RWPE1 (cell line): ENCODE measurements around the gene JUND.

ENCODE experiments used
- CTCF ChIA-PET: fragments of 350-600 bp; sonication (Branson Sonifier 250); formaldehyde crosslinking; extraction: SDS; loops from one replicate; lab custom pipeline; 2021; lab: Yijun Ruan, JAX
- POLR2A ChIA-PET: fragments of 400-600 bp; formaldehyde crosslinking; extraction: SDS; loops from one replicate; lab custom pipeline; 2020; ENCODE audit warnings: antibody characterized with exemption; ENCODE audit not compliant: low non-redundant PET; lab: Yijun Ruan, JAX
- DNase-seq: peaks from one replicate; pipeline ENCODE4 v3.0.0; 2012; ENCODE audit warnings: low spot score
- H3K27ac ChIP-seq: fragments of 450-650 bp; 2 replicates; pipeline ENCODE4 v1.5.1; 2017
- TF ChIP-seq, protein P1 (sequence below): fragments of 450-650 bp; conservative IDR thresholded peaks from 2 replicates; pipeline ENCODE4 v1.5.1; 2017; ENCODE audit warnings: low read depth, mild to moderate bottlenecking

JUND gene

DNA sequence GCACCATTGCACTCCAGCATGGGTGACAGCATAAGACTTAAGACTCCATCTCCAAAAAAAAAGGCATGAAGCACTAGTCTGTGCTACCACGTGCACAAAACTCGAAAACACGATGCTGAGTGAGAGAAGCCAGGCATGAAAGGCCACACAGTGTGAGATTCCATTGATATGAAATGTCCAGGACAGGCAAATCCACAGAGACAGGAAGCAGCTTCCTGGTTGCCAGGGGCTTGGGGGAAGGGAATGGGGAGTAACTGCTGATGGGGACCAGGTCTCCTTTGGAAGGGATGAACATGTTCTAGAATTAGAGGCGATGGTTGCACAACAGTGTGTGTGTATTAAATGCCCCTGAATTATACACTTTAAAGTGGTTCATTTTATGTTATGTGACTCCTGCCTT is 15.9 kb upstream of the JUND start:
- ChIA-PET POLR2A (no interaction called here), CTCF (interaction anchor here (0.7 to 0.8 kb wide), 2 partner anchors 36 to 749 kb away, joined by 3 read pairs; no protein-coding TSS in a partner anchor)
- no peak for DNase-seq
- TF ChIP-seq, protein P1, sequence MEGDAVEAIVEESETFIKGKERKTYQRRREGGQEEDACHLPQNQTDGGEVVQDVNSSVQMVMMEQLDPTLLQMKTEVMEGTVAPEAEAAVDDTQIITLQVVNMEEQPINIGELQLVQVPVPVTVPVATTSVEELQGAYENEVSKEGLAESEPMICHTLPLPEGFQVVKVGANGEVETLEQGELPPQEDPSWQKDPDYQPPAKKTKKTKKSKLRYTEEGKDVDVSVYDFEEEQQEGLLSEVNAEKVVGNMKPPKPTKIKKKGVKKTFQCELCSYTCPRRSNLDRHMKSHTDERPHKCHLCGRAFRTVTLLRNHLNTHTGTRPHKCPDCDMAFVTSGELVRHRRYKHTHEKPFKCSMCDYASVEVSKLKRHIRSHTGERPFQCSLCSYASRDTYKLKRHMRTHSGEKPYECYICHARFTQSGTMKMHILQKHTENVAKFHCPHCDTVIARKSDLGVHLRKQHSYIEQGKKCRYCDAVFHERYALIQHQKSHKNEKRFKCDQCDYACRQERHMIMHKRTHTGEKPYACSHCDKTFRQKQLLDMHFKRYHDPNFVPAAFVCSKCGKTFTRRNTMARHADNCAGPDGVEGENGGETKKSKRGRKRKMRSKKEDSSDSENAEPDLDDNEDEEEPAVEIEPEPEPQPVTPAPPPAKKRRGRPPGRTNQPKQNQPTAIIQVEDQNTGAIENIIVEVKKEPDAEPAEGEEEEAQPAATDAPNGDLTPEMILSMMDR = no peak
- H3K27ac ChIP-seq = peak overlapping the region; percentile 97

GRCh38 chr19:18295034-18295451 is 13.6 kb upstream of the JUND start:
- ChIA-PET CTCF (no interaction called here), POLR2A (no interaction called here)
- DNase-seq = no peak
- TF ChIP-seq, protein P1 = no peak
- no peak overlapping the region for H3K27ac ChIP-seq

DNA sequence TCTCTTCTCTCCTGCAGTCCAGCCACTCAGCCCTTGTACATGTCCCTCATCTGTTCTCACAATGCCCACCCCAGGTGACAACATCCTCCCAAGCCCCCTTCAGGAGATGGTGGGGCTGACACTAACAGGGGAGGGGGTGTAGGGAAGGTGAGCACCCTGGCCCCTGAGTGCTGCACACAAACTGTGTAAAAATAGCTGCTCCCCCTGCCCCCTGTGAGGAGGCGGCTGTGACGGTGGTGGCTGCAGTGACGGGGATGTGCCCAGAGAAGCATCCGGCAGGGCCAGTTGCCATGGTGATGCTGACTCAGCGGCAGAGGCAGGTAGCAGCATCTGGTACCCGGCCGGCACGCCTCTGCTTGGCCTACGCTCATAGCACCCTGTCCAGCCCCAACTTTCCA is 13.0 kb upstream of the JUND start:
- CTCF ChIA-PET = no interaction called here
- POLR2A ChIA-PET = no interaction called here

DNA sequence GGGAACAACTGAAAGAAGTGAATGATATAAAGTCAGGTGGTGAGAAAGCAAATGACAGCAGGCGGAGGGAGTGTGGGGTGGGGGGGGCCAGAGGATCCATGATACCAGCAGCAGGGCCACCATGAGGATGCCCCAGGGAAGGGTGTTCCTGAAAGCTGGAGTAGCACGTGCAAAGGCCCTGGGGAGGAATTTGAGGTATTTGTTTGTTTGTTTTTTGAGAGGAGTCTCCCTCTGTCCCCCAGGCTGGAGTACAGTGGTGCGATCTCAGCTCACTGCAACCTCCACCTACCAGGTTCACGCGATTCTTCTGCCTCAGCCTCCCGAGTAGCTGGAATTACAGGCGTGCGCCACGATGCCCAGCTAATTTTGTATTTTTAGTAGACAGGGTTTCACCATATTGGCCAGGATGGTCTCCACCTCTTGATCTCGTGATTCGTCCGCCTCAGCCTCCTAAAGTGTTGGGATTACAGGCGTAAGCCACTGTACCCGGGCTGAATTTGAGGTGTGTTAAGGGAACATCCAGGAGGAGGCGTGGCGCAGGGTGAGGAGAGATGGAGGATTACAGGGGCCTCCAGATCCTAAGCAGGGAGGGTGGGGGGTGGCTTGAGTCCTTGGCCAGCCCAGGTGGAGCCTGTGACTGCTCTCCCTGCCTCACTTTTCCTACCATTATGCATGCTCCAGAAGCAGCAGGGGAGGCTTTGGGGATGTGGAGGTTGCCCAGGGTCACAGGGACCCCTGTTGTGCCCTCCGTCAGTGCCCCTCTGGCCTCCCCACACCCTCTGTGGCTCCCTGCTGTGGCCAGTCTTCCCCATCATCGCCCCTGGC is 12.4 kb upstream of the JUND start:
- ChIA-PET POLR2A (interaction anchor here (1.7 kb wide), 1 partner anchor 12 kb away, joined by 9 read pairs; the partner anchor contains the start of gene JUND), CTCF (no interaction called here)
- H3K27ac ChIP-seq = peak overlapping the region; percentile 91
- TF ChIP-seq, protein P1 = no peak
- DNase-seq = no peak

More for the DNA sequence above, 13.0 kb upstream of the JUND start:
- TF ChIP-seq, protein P1 = no peak
- H3K27ac ChIP-seq = peak overlapping the region; percentile 91; the same call in 1 of the 2 replicates
- DNase-seq = peak; percentile 68

DNA sequence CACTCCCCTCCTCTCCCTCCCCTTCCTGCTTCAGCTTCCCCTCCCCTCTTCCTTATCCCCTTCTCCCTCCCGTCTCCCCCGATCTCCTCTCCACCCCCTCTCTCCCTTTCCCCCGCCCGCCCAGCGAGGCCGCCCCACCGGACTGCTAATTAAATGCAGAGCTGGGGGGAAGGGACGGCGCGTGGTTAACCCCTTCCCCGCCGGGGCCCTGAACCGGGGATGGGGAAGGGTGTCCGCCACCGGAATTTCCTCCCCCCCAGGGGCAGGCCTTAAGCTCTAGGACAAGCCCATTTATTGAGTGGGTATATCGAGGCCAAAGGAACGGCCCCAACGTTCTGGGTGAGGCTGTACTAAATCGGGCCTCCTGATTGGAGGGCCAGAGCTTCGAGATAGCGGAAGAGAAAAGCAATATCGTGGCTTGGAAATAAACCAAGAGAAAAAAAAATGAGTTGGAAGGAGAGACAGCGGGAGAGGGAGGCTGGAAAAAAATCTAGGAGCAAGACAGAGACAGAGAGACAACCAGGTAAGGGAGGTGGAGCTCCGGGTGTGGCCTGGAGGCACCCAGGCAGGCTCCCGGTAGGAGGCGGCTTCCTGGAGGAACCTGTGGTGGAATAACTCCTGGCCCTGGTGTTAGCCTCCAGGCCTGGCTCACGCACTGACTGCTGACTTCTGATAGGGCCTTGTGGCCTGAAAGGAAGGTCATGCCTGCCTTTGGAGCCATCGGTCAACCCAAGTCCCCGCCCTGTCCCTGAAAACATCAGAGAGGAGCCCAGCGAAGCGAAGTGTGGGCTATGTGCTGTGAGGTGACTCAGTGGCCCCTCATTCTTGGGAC is 11.6 kb upstream of the JUND start:
- CTCF ChIA-PET = interaction anchor here (0.6 to 1.5 kb wide), 5 partner anchors 9 to 555 kb away, joined by 3 to 6 read pairs (median 5); no protein-coding TSS in a partner anchor
- DNase-seq = peak; percentile 11
- TF ChIP-seq, protein P1 = no peak
- H3K27ac ChIP-seq = peak overlapping the region; percentile 91
- POLR2A ChIA-PET = interaction anchor here (0.6 to 1.7 kb wide), 3 partner anchors 11 to 136 kb away, joined by 3 to 9 read pairs (median 9); partner anchors contain the start of gene JUND

- TF ChIP-seq, protein P1 = no peak
- peak; percentile 62 for DNase-seq
- ChIA-PET POLR2A (interaction anchor here (0.6 to 1.7 kb wide), 3 partner anchors 11 to 137 kb away, joined by 3 to 9 read pairs (median 9); partner anchors contain the start of gene JUND), CTCF (interaction anchor here (0.6 to 1.5 kb wide), 6 partner anchors 10 to 555 kb away, joined by 3 to 6 read pairs (median 5); no protein-coding TSS in a partner anchor)
- H3K27ac ChIP-seq = peak overlapping the region; percentile 91
Measured at GRCh38 chr19:18292462-18292809, 11.0 kb upstream of the JUND start.
